HAP-1 (cell line): Measurements from ENCODE around the gene PPFIBP2.
A peak's percentile ranks its signal among the peaks of the same experiment; 100 is the strongest.

ENCODE experiments used
- DNase-seq, 2 experiments: peaks; one replicate each; pipeline ENCODE4 v3.0.0-alpha.2; 2016 to 2020; ENCODE audit warnings: low spot score in 2 of 2
- H3K27me3 ChIP-seq: fragments of 250-450 bp; sonication (Bioruptor Pico); 2 replicates; pipeline ENCODE4 v1.5.1; 2020; ENCODE audit warnings: low read depth, mild to moderate bottlenecking, moderate library complexity
- H3K36me3 ChIP-seq: fragments of 250-450 bp; sonication (Bioruptor Pico); replicated peaks from 2 replicates; pipeline ENCODE4 v1.5.1; 2020; ENCODE audit warnings: mild to moderate bottlenecking
- H3K4me1 ChIP-seq: fragments of 250-450 bp; sonication (Bioruptor Pico); 2 replicates; pipeline ENCODE4 v1.5.1; 2020; ENCODE audit warnings: mild to moderate bottlenecking
- H3K4me3 ChIP-seq: fragments of 250-450 bp; sonication (Bioruptor Pico); 2 replicates; pipeline ENCODE4 v1.5.1; 2020; ENCODE audit warnings: mild to moderate bottlenecking, moderate library complexity
- H3K9me3 ChIP-seq: fragments of 250-450 bp; sonication (Bioruptor Pico); 2 replicates; pipeline ENCODE4 v1.5.1; 2020; ENCODE audit warnings: mild to moderate bottlenecking, moderate library complexity
- in situ Hi-C: fragments of 300-500 bp; cut with MboI; formaldehyde crosslinking; loops from 3 replicates; pipeline ENCODE4 v1.14.3; 2020; ENCODE audit warnings: low sequenced_read_pairs, inconsistent platforms, mixed read lengths

Gene PPFIBP2

GRCh38 chr11:7489376-7489775, 24.4 kb upstream of the PPFIBP2 start:
- no peaks in the 10 kb centered on the region for H3K9me3 ChIP-seq
- in situ Hi-C loops = no loop called here
- no peak for DNase-seq
- H3K4me1 ChIP-seq = peaks cover 38% of the 10 kb centered on the region
- no peak overlapping the region for H3K4me3 ChIP-seq
- H3K27me3 ChIP-seq = no peaks in the 10 kb centered on the region
- H3K36me3 ChIP-seq = no peaks in the 10 kb centered on the region

GRCh38 chr11:7490054-7490453, 23.7 kb upstream of the PPFIBP2 start:
- Histone ChIP-seq H3K4me1 (peaks cover 38% of the 10 kb centered on the region), H3K9me3 (no peaks in the 10 kb centered on the region), H3K36me3 (no peaks in the 10 kb centered on the region), H3K27me3 (no peaks in the 10 kb centered on the region), H3K4me3 (no peak overlapping the region)
- in situ Hi-C loops = no loop called here
- DNase-seq = no peak

GRCh38 chr11:7490535-7490934, 23.3 kb upstream of the PPFIBP2 start:
- H3K4me1 ChIP-seq = peaks cover 38% of the 10 kb centered on the region
- in situ Hi-C loops = no loop called here
- H3K36me3 ChIP-seq = no peaks in the 10 kb centered on the region
- H3K4me3 ChIP-seq = no peak overlapping the region
- no peaks in the 10 kb centered on the region for H3K9me3 ChIP-seq
- peak; percentile 48 to 78 for DNase-seq
- H3K27me3 ChIP-seq = no peaks in the 10 kb centered on the region

- H3K4me1 ChIP-seq = peaks cover 38% of the 10 kb centered on the region
- in situ Hi-C loops = no loop called here
- H3K27me3 ChIP-seq = no peaks in the 10 kb centered on the region
- H3K36me3 ChIP-seq = no peaks in the 10 kb centered on the region
- no peak overlapping the region for H3K4me3 ChIP-seq
- H3K9me3 ChIP-seq = no peaks in the 10 kb centered on the region
- no peak for DNase-seq
Observed at GRCh38 chr11:7492253-7492652, 21.5 kb upstream of the PPFIBP2 start.

- in situ Hi-C loops = no loop called here
- H3K27me3 ChIP-seq = no peaks in the 10 kb centered on the region
Observed at GRCh38 chr11:7493670-7494069, 20.1 kb upstream of the PPFIBP2 start.

GRCh38 chr11:7494086-7494745, 19.6 kb upstream of the PPFIBP2 start:
- no peak for DNase-seq
- H3K4me1 ChIP-seq = peaks cover 31% of the 10 kb centered on the region
- no peaks in the 10 kb centered on the region for H3K9me3 ChIP-seq
- in situ Hi-C loops = no loop called here
- H3K27me3 ChIP-seq = no peaks in the 10 kb centered on the region
- H3K4me3 ChIP-seq = no peak overlapping the region
- no peaks in the 10 kb centered on the region for H3K36me3 ChIP-seq

More at GRCh38 chr11:7493670-7494069, 20.1 kb upstream of the PPFIBP2 start:
- H3K9me3 ChIP-seq = no peaks in the 10 kb centered on the region
- peaks cover 36% of the 10 kb centered on the region for H3K4me1 ChIP-seq
- H3K36me3 ChIP-seq = no peaks in the 10 kb centered on the region
- H3K4me3 ChIP-seq = no peak overlapping the region
- DNase-seq = no peak

GRCh38 chr11:7495882-7496551, 17.8 kb upstream of the PPFIBP2 start:
- in situ Hi-C loops = no loop called here
- no peak for DNase-seq
- H3K36me3 ChIP-seq = no peaks in the 10 kb centered on the region
- H3K27me3 ChIP-seq = no peaks in the 10 kb centered on the region
- peaks cover 25% of the 10 kb centered on the region for H3K4me1 ChIP-seq
- no peaks in the 10 kb centered on the region for H3K9me3 ChIP-seq
- H3K4me3 ChIP-seq = no peak overlapping the region

GRCh38 chr11:7498193-7498592, 15.6 kb upstream of the PPFIBP2 start:
- peaks cover 3% of the 10 kb centered on the region for H3K4me1 ChIP-seq
- in situ Hi-C loops = no loop called here
- no peaks in the 10 kb centered on the region for H3K36me3 ChIP-seq
- DNase-seq = no peak
- no peaks in the 10 kb centered on the region for H3K9me3 ChIP-seq
- H3K4me3 ChIP-seq = no peak overlapping the region
- H3K27me3 ChIP-seq = no peaks in the 10 kb centered on the region

- Histone ChIP-seq H3K4me3 (no peak overlapping the region), H3K4me1 (no peaks in the 10 kb centered on the region), H3K36me3 (no peaks in the 10 kb centered on the region), H3K27me3 (no peaks in the 10 kb centered on the region), H3K9me3 (no peaks in the 10 kb centered on the region)
- no peak for DNase-seq
- in situ Hi-C loops = no loop called here
Observed at GRCh38 chr11:7499081-7499480, 14.7 kb upstream of the PPFIBP2 start.

- no peak for DNase-seq
- Histone ChIP-seq H3K4me3 (no peak overlapping the region), H3K27me3 (no peaks in the 10 kb centered on the region), H3K4me1 (no peaks in the 10 kb centered on the region), H3K9me3 (no peaks in the 10 kb centered on the region), H3K36me3 (no peaks in the 10 kb centered on the region)
- in situ Hi-C loops = no loop called here
Observed at GRCh38 chr11:7500251-7500650, 13.5 kb upstream of the PPFIBP2 start.

- Histone ChIP-seq H3K27me3 (no peaks in the 10 kb centered on the region), H3K36me3 (no peaks in the 10 kb centered on the region), H3K9me3 (no peaks in the 10 kb centered on the region), H3K4me3 (no peak overlapping the region), H3K4me1 (no peaks in the 10 kb centered on the region)
- no peak for DNase-seq
- in situ Hi-C loops = no loop called here
Observed at GRCh38 chr11:7501251-7501650, 12.5 kb upstream of the PPFIBP2 start.

GRCh38 chr11:7501894-7502293, 11.9 kb upstream of the PPFIBP2 start:
- Histone ChIP-seq H3K4me3 (no peak overlapping the region), H3K9me3 (no peaks in the 10 kb centered on the region), H3K27me3 (no peaks in the 10 kb centered on the region), H3K36me3 (no peaks in the 10 kb centered on the region), H3K4me1 (no peaks in the 10 kb centered on the region)
- in situ Hi-C loops = no loop called here
- DNase-seq = no peak

GRCh38 chr11:7506243-7506642, 7.6 kb upstream of the PPFIBP2 start:
- in situ Hi-C loops = no loop called here
- H3K36me3 ChIP-seq = no peaks in the 10 kb centered on the region

GRCh38 chr11:7508087-7508486, 5.7 kb upstream of the PPFIBP2 start:
- Histone ChIP-seq H3K4me3 (no peak overlapping the region), H3K4me1 (peaks cover 9% of the 10 kb centered on the region), H3K36me3 (no peaks in the 10 kb centered on the region), H3K27me3 (no peaks in the 10 kb centered on the region), H3K9me3 (no peaks in the 10 kb centered on the region)
- in situ Hi-C loops = no loop called here
- DNase-seq = no peak

More at GRCh38 chr11:7506243-7506642, 7.6 kb upstream of the PPFIBP2 start:
- DNase-seq = no peak
- H3K9me3 ChIP-seq = no peaks in the 10 kb centered on the region
- H3K4me3 ChIP-seq = no peak overlapping the region
- H3K4me1 ChIP-seq = no peaks in the 10 kb centered on the region
- H3K27me3 ChIP-seq = no peaks in the 10 kb centered on the region
